HG02610 (cell line): ENCODE data around the gene PKIB.
A peak's percentile ranks its signal among the peaks of the same experiment; 100 is the strongest.
"Not testable (repeated sequence)": the region's sequence is repeated elsewhere in the genome, so short reads cannot be mapped to it uniquely, and the experiment has no call there.

Experiments
- ATAC-seq: cut with Tn5 transposase; IDR thresholded peaks from one replicate; pipeline ENCODE4 v1.9.1; 2021; ENCODE audit warnings: mild to moderate bottlenecking, moderate library complexity; ENCODE audit not compliant: unreplicated experiment

Gene PKIB

DNA sequence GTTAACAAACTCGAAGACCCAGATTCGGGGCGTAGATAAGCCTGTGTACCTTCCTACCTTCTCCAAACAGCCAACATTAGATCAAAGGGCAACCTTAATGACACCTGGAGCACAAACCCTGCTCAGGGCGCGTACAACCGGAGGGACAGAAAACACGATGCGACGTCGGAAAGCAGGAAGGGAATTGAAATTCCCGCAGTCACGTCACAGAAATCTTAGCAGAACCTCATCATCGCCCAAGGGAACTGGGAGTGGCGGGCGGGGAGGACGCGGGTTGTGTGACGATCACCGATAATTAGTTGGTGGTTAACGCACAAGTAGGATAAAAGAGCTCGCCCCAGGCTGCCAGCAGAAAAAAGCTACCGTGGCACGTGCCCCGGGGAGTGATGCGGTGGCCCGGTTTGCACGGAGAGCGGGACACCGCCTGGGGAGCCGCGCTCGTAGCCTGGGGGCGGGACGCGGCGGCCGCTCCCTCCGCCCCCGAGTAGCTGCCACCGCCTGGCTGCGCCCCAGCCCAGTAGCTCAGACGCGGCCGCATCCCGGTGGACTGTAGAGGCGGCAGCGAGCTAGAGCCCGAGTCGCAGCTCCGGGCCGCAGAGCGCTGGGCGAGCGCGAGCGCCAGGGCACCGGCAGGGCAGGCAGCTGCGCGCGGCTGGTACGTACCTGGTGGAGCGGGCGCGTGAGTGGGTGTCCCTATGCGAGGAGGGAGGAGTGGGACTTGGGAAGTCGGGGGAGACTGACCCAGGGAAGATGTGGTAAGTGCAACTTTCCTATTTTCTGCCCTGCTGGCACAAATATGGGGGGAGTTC lies at the start of gene PKIB:
Gene PKIB (plus strand): TSS at position 525 of the 809 bp plus-strand sequence. CDS start 107,390 bp downstream, outside the sequence.
- ATAC-seq, result peak; percentile 80

GRCh38 chr6:122563364-122564052 lies 46.7 kb upstream of the PKIB start:
- ATAC-seq, result no peak

DNA sequence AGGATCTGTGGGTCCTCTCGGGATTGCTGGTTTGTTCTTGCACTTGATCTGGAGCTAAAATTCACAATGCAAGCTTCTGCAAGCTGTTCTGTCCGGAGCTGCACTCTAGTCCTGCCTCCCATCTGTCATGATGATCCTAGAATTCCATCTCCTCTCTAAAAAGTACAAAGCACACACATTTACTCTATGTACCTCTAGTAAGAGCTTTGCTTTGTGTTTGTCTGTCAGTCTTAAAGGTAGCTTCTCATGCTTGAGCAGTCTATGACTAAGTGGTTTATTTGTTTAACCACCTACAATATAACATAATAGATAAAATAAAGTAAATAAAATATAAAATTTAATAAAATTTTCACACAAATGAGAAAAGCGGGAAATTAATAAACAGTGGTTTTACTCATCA lies 46.0 kb upstream of the PKIB start:
- ATAC-seq, result no peak

- no peak for ATAC-seq
Observed at GRCh38 chr6:122565708-122566107, 44.5 kb upstream of the PKIB start.

GRCh38 chr6:122567034-122567433 lies 43.2 kb upstream of the PKIB start:
- no peak for ATAC-seq

DNA sequence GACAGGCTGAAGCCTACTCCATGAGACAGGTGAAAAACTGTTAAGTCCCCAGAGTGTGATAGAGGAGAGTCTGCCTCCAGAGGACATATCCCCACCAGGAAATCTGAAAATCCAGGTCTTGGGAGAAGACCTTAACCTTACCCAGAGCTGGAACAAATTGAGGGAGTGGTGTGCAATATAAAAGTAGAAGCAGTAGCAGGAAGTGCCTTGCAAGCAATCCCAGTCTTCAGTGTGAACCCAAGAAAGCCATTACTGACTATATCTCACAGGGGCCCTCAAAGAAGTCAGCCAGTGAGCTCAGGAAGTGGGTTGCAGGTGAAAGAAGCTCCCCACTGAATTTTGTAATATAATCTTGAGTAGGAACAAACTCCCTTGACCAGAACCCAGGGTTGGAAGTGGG lies 41.9 kb upstream of the PKIB start:
- ATAC-seq, result no peak

GRCh38 chr6:122568797-122569221 lies 41.4 kb upstream of the PKIB start:
- no peak for ATAC-seq

- ATAC-seq, result no peak
Observed at GRCh38 chr6:122569230-122569771, 40.9 kb upstream of the PKIB start.

DNA sequence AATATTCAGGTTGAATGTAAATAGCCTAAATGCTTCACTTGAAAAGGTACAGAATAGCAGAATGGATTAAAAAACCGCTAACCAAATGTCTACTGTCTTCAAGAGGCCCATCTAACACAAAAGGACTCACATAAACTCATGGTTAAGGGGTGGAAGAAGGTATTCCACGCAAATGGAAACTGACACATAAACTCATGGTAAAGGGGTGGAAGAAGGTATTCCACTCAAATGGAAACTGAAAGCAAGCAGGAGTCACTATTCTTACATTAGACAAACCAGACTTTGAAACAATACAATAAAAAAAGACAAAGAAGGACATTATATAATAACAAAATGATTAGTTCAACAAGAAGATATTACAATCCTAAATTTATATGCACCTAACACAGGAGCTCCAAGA lies 38.3 kb upstream of the PKIB start:
- ATAC-seq, result peak; percentile 67

DNA sequence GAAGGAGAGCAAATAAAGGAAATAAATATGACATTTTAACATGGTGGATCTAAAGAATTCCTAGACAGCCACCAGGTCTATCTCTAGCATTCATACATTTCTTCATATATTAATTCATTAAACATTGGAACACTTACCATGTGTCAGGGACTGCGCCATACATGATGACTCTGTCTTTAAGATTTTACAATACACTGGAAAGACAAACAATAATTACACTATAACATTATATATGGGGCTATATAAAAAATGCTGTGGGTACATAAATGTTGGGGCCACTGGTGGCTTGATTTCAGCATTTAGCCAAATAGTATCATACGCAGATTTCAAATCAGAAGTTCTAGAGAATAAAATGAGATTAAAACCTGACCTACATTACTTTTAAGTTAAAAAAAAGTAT lies 33.3 kb upstream of the PKIB start:
- ATAC-seq, result no peak

DNA sequence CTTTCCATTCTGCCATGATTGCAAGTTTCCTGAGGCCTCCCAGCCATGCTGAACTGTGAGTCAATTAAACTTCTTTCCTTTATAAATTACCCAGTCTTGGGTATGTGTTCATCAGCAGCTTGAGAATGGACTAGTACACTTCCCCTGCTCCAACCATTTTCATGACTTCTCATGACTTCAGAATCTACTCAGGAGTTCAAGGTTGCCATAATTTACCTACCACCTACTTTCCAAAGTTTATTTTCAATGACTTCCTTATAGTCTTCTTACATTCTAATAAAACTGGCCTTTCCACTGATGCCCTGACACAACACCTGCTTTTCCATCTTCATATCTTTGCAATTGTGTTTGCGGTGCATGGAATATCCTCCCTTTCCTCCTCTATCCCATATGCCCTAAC lies 31.2 kb upstream of the PKIB start:
- ATAC-seq, result no peak

DNA sequence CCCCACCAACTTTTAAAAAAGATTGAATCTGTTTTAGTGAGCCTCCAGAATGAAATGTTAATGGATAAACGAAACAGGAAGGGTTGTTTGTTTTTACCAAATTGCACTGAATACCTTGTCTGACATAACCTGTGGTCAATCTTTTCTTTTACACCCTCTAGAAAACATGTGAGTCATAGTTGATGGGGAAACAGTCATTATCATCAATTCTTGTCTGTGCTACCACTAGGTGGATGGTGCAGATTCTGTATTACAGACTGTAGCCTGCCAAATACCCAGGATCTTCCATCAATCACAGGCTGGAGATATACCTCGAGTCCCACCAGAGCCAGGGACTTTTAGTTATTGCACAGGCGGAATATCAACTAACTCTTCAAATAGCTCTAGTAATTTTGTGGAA lies 29.5 kb upstream of the PKIB start:
- ATAC-seq, result no peak

DNA sequence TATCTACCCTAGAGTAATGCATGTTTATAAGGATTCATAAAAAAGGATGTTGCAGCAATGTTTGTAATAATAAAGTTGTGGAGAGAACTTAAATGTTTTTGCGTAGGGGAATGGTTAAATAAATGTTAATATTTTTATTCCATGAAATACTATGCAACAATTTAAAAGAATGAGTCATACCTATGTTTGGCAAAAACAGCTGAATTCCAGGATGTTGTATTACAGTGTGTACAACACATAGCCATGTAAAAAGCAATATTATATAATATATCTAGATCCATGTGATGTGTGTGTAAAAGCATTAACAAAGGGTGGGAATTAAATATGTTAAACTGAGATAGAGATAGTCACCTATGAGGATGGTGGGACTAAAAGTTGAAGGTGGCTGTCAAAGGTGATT lies 21.1 kb upstream of the PKIB start:
- no peak for ATAC-seq

GRCh38 chr6:122598295-122598694 lies 11.9 kb upstream of the PKIB start:
- ATAC-seq, result not testable (repeated sequence)

- no peak for ATAC-seq
Observed at GRCh38 chr6:122604676-122605075, 5.5 kb upstream of the PKIB start.

DNA sequence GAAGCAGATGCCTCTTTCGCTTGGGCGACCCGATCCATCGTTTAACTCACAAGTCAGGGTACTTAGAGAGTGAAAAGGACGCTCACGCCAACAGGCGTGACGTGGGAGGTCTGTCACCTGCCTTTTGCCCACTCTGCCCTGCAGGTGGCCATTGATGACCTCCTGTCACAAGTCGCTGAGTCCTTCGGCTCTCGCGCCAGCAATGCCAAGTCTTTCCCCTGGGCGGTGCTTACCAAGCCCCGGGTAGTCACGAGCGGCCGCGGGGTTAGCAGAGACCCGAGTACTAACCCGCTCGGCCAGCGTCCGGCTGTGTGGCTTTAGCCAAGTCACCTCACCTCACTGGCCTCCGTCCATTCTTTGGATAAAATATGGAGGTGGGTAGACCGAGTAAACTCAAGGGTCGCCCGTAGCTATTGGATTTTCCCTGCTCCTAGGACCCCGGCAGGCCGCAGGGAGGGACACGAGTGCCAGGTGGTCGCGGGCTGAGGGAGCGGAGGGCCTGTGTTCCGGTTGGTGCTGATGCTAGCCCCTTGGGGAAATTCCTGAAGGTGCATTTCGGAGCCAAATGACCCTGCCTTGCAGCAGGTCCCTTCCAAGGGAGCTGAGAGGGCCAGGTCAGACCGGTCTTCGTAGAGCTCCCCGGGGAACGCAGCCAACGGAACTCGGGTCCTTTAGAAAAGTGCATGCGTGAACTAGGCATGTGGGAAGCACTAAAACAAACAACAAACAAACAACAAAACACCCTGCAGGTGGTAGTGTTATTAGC lies 668 bp downstream of the PKIB start:
- ATAC-seq, result peak; percentile 29

DNA sequence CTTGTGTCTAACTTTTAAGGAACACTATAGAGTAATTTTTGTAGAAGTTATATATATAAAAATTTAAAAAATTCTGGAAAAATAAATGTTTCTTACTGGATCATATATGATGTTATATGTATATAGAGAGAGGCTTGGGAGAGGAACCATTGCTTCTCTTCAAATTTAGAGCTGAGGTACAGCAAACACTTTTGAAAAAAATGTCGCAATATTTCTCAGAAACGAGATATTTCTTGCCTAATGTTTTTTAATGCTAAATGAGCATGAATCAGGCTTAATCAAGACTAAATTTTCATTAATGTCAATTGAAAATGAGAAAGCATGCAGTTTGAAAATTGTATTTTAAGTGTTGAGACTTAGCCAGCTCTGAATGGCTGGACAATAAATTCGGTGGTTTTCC lies 2.6 kb downstream of the PKIB start:
- no peak for ATAC-seq

DNA sequence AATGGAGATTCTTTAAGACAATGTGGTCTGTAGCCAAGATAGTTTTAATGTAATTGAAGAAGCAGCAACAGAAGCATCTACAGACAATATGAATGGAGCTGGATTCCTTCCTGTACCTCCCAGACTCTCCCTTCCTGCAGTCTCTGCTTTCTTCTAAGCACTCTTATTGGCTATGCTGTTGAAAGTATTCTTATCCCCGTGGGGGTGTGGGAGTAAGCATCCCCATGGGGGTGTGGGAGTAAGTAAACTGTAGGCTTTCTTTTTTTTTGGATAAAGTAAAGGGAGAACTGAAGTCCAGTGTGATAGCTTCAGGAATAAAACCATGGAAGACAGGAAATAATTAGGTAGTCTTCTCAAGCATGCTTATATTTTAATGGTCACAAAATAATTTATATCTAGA lies 4.1 kb downstream of the PKIB start:
- ATAC-seq, result no peak

- ATAC-seq, result no peak
Observed at GRCh38 chr6:122615409-122615808, 5.2 kb downstream of the PKIB start.

GRCh38 chr6:122616877-122617276 lies 6.7 kb downstream of the PKIB start:
- no peak for ATAC-seq

DNA sequence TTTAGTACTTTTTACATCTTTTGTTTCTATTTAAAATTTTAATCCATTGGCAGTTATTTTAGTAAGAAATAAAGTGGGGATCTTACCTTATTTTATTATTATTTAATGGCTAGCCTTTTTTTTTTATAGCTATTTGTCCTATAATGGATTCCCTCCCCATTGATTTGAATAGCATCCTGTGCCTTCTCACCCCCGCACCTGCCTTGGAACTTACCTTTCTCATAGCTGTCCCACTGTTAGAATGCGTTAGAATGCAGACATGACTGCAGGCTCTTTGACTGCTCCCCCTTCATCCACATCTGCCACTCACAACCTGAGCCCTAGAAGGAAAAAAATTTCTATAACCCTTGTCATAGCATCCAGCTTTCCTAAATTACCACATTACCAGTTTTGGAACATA lies 9.1 kb downstream of the PKIB start:
- no peak for ATAC-seq
